Loucy (cell line): ENCODE results near the gene DMRTB1.

Experiments
- H2AFZ ChIP-seq: fragments of 200-600 bp; sonication (generic); 2 replicates; pipeline ENCODE4 v1.6.0; 2016; ENCODE audit warnings: antibody characterized with exemption, mild to moderate bottlenecking, low read length, moderate library complexity
- H3F3A ChIP-seq: fragments of 200-600 bp; 2 replicates; pipeline ENCODE4 v1.6.0; 2016; ENCODE audit warnings: antibody characterized with exemption, low read depth, mild to moderate bottlenecking
- H3K27me3 ChIP-seq: fragments of 200-600 bp; sonication (generic); 2 replicates; pipeline ENCODE4 v1.6.1; 2014; ENCODE audit warnings: low read length, mild to moderate bottlenecking; ENCODE audit not compliant: insufficient read depth, poor library complexity, severe bottlenecking
- H3K36me3 ChIP-seq: fragments of 200-600 bp; sonication (generic); 2 replicates; pipeline ENCODE4 v1.6.1; 2016; ENCODE audit warnings: low read length; ENCODE audit not compliant: insufficient read depth
- H3K4me1 ChIP-seq: fragments of 200-600 bp; sonication (generic); 2 replicates; pipeline ENCODE4 v1.5.1; 2014; ENCODE audit warnings: low read length, mild to moderate bottlenecking; ENCODE audit not compliant: insufficient read depth, poor library complexity, severe bottlenecking
- H3K4me2 ChIP-seq: fragments of 200-600 bp; sonication (generic); 2 replicates; pipeline ENCODE4 v1.6.0; 2014; ENCODE audit warnings: antibody characterized with exemption, low read length, low read depth, mild to moderate bottlenecking; ENCODE audit not compliant: poor library complexity, severe bottlenecking
- H3K4me3 ChIP-seq: fragments of 200-600 bp; sonication (generic); 2 replicates; pipeline ENCODE4 v1.5.1; 2014; ENCODE audit warnings: low read length, mild to moderate bottlenecking, mixed read lengths; ENCODE audit not compliant: poor library complexity, severe bottlenecking
- H3K79me2 ChIP-seq: fragments of 200-600 bp; sonication (generic); 2 replicates; pipeline ENCODE4 v1.6.1; 2014; ENCODE audit warnings: low read length; ENCODE audit not compliant: insufficient read depth
- H3K9ac ChIP-seq: fragments of 200-600 bp; sonication (generic); 2 replicates; pipeline ENCODE4 v1.6.0; 2014; ENCODE audit warnings: mild to moderate bottlenecking, low read depth, low read length, moderate library complexity; ENCODE audit not compliant: poor library complexity, severe bottlenecking
- H3K9me2 ChIP-seq: fragments of 200-600 bp; sonication (generic); replicated peaks from 2 replicates; pipeline ENCODE4 v1.6.1; 2016; ENCODE audit warnings: low read depth, low read length, mixed read lengths
- H3K9me3 ChIP-seq: fragments of 200-600 bp; sonication (generic); 2 replicates; pipeline ENCODE4 v1.6.1; 2014; ENCODE audit warnings: mild to moderate bottlenecking, antibody characterized with exemption, low read length, low read depth; ENCODE audit not compliant: insufficient read depth
- H4K20me1 ChIP-seq: fragments of 200-600 bp; sonication (generic); 2 replicates; pipeline ENCODE4 v1.6.0; 2014; ENCODE audit warnings: antibody characterized with exemption, low read length, mild to moderate bottlenecking; ENCODE audit not compliant: insufficient read depth, poor library complexity, severe bottlenecking
- CTCF ChIP-seq: fragments of 200-600 bp; sonication (generic); conservative IDR thresholded peaks from 2 replicates; pipeline ENCODE4 v1.5.1; 2014; ENCODE audit warnings: mild to moderate bottlenecking, antibody characterized with exemption, low read length
- EZH2phosphoT487 ChIP-seq: fragments of 200-600 bp; IDR thresholded peaks from 2 replicates; pipeline ENCODE4 v1.6.1; 2018; ENCODE audit warnings: antibody characterized with exemption, mild to moderate bottlenecking, moderate library complexity, borderline replicate concordance

Gene DMRTB1

GRCh38 chr1:53477651-53478501, 18.7 kb downstream of the DMRTB1 start:
- no peak for TF ChIP-seq CTCF
- no peak for TF ChIP-seq EZH2phosphoT487
- no peaks in the 10 kb centered on the region for H4K20me1 ChIP-seq

GRCh38 chr1:53478502-53478818, 19.3 kb downstream of the DMRTB1 start:
- Histone ChIP-seq H3K79me2 (no peaks in the 10 kb centered on the region), H3K36me3 (no peaks in the 10 kb centered on the region), H3K4me2 (no peak overlapping the region), H3K27me3 (no peaks in the 10 kb centered on the region), H3K4me1 (peaks cover 9% of the 10 kb centered on the region), H3K9me3 (no peaks in the 10 kb centered on the region), H3K9me2 (no peaks in the 10 kb centered on the region), H3K4me3 (no peak overlapping the region), H3F3A (no peaks in the 10 kb centered on the region), H2AFZ (no peak overlapping the region), H3K9ac (no peak overlapping the region), H4K20me1 (no peaks in the 10 kb centered on the region)
- TF ChIP-seq EZH2phosphoT487, result no peak
- no peak for TF ChIP-seq CTCF

More at GRCh38 chr1:53477651-53478501, 18.7 kb downstream of the DMRTB1 start:
- no peak overlapping the region for H3K9ac ChIP-seq
- peaks cover 9% of the 10 kb centered on the region for H3K4me1 ChIP-seq
- H3K4me2 ChIP-seq, result no peak overlapping the region
- H3K79me2 ChIP-seq, result no peaks in the 10 kb centered on the region
- H3K36me3 ChIP-seq, result no peaks in the 10 kb centered on the region
- H2AFZ ChIP-seq, result no peak overlapping the region
- H3F3A ChIP-seq, result no peaks in the 10 kb centered on the region
- H3K4me3 ChIP-seq, result no peak overlapping the region
- no peaks in the 10 kb centered on the region for H3K27me3 ChIP-seq
- no peaks in the 10 kb centered on the region for H3K9me2 ChIP-seq
- H3K9me3 ChIP-seq, result no peaks in the 10 kb centered on the region

GRCh38 chr1:53480678-53481077, 21.5 kb downstream of the DMRTB1 start:
- TF ChIP-seq EZH2phosphoT487, result no peak
- no peak for TF ChIP-seq CTCF
- H3K79me2 ChIP-seq, result no peaks in the 10 kb centered on the region
- no peak overlapping the region for H3K4me2 ChIP-seq
- no peaks in the 10 kb centered on the region for H4K20me1 ChIP-seq
- H3K36me3 ChIP-seq, result no peaks in the 10 kb centered on the region
- no peak overlapping the region for H2AFZ ChIP-seq
- peaks cover 11% of the 10 kb centered on the region for H3K4me1 ChIP-seq
- H3K27me3 ChIP-seq, result no peaks in the 10 kb centered on the region
- H3K9ac ChIP-seq, result no peak overlapping the region
- H3F3A ChIP-seq, result no peaks in the 10 kb centered on the region
- no peaks in the 10 kb centered on the region for H3K9me3 ChIP-seq
- H3K4me3 ChIP-seq, result no peak overlapping the region
- no peaks in the 10 kb centered on the region for H3K9me2 ChIP-seq
